GM12872 (cell line): ENCODE data around the gene MADD.

ENCODE experiments used
- CTCF ChIP-seq: IDR thresholded peaks from 3 replicates; pipeline ENCODE4 v1.5.1; 2011; ENCODE audit warnings: low read depth, mild to moderate bottlenecking, low read length, moderate library complexity; ENCODE audit not compliant: insufficient read depth

MADD gene

GRCh38 chr11:47373876-47374719 lies 104.2 kb downstream of the MADD start:
- TF ChIP-seq CTCF = peak; percentile 97

- TF ChIP-seq CTCF = no peak
These were observed 104.7 kb downstream of the MADD start for GRCh38 chr11:47374720-47375019.

- no peak for TF ChIP-seq CTCF
These were observed 105.1 kb downstream of the MADD start for GRCh38 chr11:47375020-47375419.

GRCh38 chr11:47375546-47376085 lies 105.7 kb downstream of the MADD start:
- no peak for TF ChIP-seq CTCF

GRCh38 chr11:47376107-47376524 lies 106.2 kb downstream of the MADD start:
- no peak for TF ChIP-seq CTCF

- TF ChIP-seq CTCF = 0 out of 3 replicates have a peak, but pooled peaks have one; percentile 4
These were observed 106.8 kb downstream of the MADD start for GRCh38 chr11:47376525-47377371.

- no peak for TF ChIP-seq CTCF
These were observed 107.7 kb downstream of the MADD start for GRCh38 chr11:47377571-47378009.
